Esophagus squamous epithelium (tissue), 5 donors: ENCODE data around the gene PLEKHJ1. TPM values are rescaled to one million over a fixed set of nuclear protein-coding genes. Genes with fewer than 3 reads are reported as not detected.

ENCODE experiments used
- DNase-seq: peaks from one replicate; lab custom pipeline; 2025; lab: John Stamatoyannopoulos, UW
- H3K27ac ChIP-seq, 4 donors: fragments of 200-600 bp; sonication (generic); one replicate each; pipeline ENCODE4 v1.5.1; 2016 to 2019; ENCODE audit warnings: mild to moderate bottlenecking in 1 of 4
- H3K27me3 ChIP-seq, 4 donors: fragments of 200-600 bp; sonication (generic); 1 replicate in 3 of 4; 2 replicates in 1 of 4; pipeline versions ENCODE4 v1.5.1 to v1.6.0; 2017 to 2021; ENCODE audit warnings: antibody characterized with exemption in 1 of 4
- H3K36me3 ChIP-seq, 3 donors: fragments of 200-600 bp; sonication (generic); one replicate each; pipeline ENCODE4 v1.5.1; 2016 to 2019
- H3K4me1 ChIP-seq, 3 donors: fragments of 200-600 bp; sonication (generic); one replicate each; pipeline ENCODE4 v1.5.1; 2017 to 2019
- H3K4me3 ChIP-seq, 4 donors: fragments of 200-600 bp; sonication (generic); 1 replicate in 3 of 4; 2 replicates in 1 of 4; pipeline ENCODE4 v1.5.1; 2016 to 2019; ENCODE audit warnings: mild to moderate bottlenecking in 2 of 4, moderate library complexity in 1 of 4
- H3K9me3 ChIP-seq, 3 donors: fragments of 200-600 bp; sonication (generic); one replicate each; pipeline ENCODE4 v1.5.1; 2016 to 2019
- CTCF ChIP-seq, 6 experiments: fragments of 450-650 bp in 4 of 6; fragments of 200-600 bp in 2 of 6; sonication (generic) in 2 of 6; IDR thresholded peaks; one replicate each; pipeline ENCODE4 v1.5.1; 2016 to 2019; ENCODE audit warnings: antibody characterized with exemption in 6 of 6, mild to moderate bottlenecking in 4 of 6, moderate library complexity in 4 of 6
- POLR2A ChIP-seq, 4 donors: fragments of 450-650 bp; IDR thresholded peaks; one replicate each; pipeline ENCODE4 v1.6.1; 2017; ENCODE audit warnings: antibody characterized with exemption in 4 of 4, mild to moderate bottlenecking in 4 of 4, moderate library complexity in 3 of 4
- WGBS, 2 donors: methylation state at CpG; one replicate each; pipeline ENCODE4 v1.1.5; 2018; 5-methylcytosine and 5-hydroxymethylcytosine counted together
- intact Hi-C: fragments of 100-400 bp; cut with DNase I; formaldehyde crosslinking; loops from one replicate; pipeline ENCODE4 v1.15.0; 2022
- total RNA-seq, 4 donors: library from RNA; depleted of rRNA; stranded (reverse); fragments of >200 nt; gene quantifications; one replicate each; pipeline ENCODE4 v1.1.0, GENCODE V29; 2016
- donor health status: DM: yes; HTN: yes; CAD: no.

The PLEKHJ1 gene
- total RNA-seq, 4 donors from 2014 or later = 44.8 to 56.5 (median 48.8) TPM

- H3K36me3 ChIP-seq = peaks cover 6 to 49% (median 9%) of the 10 kb centered on the region in 3 donors
- no peaks in the 10 kb centered on the region for H3K9me3 ChIP-seq
- 26 to 36% methylated on average over 6 of the region's 6 CpGs for WGBS, 2 donors
- H3K27ac ChIP-seq = peak overlapping the region; percentile 96 to 99 (median 98)
- H3K4me3 ChIP-seq = peak overlapping the region; percentile 79 to 97 (median 86)
- no peak for DNase-seq
- H3K4me1 ChIP-seq = peaks cover 21 to 85% (median 41%) of the 10 kb centered on the region in 3 donors
- no peaks in the 10 kb centered on the region for H3K27me3 ChIP-seq
- intact Hi-C loops = loop anchor here (10.0 kb wide), 1 partner anchor 80 kb away; the partner anchor contains the start of gene AP3D1
- TF ChIP-seq CTCF (IDR thresholded peaks at IDR 0.05) (no peak), POLR2A (IDR thresholded peaks at IDR 0.05) (no peak)
These were observed 1.1 kb downstream of the PLEKHJ1 start for GRCh38 chr19:2234996-2235380.

GRCh38 chr19:2233601-2234280 lies 2.4 kb downstream of the PLEKHJ1 start:
- no peak for TF ChIP-seq POLR2A (IDR thresholded peaks at IDR 0.05)
- TF ChIP-seq CTCF (IDR thresholded peaks at IDR 0.05) = no peak
- intact Hi-C loops = loop anchor here (10.0 kb wide), 1 partner anchor 79 kb away; the partner anchor contains the start of gene AP3D1
- H3K4me1 ChIP-seq = peaks cover 18 to 76% (median 30%) of the 10 kb centered on the region in 3 donors
- WGBS, 2 donors = 79 to 87% methylated on average over 20 to 21 of the region's 25 CpGs
- no peak for DNase-seq
- H3K27me3 ChIP-seq = no peaks in the 10 kb centered on the region
- H3K9me3 ChIP-seq = no peaks in the 10 kb centered on the region
- H3K27ac ChIP-seq = no peak overlapping the region
- no peak overlapping the region for H3K4me3 ChIP-seq
- H3K36me3 ChIP-seq = peaks cover 6 to 62% (median 21%) of the 10 kb centered on the region in 3 donors

GRCh38 chr19:2232286-2233151 lies 3.6 kb downstream of the PLEKHJ1 start:
- Histone ChIP-seq H3K27ac (no peak overlapping the region), H3K9me3 (no peaks in the 10 kb centered on the region), H3K4me3 (no peak overlapping the region), H3K36me3 (peaks cover 7 to 74% (median 28%) of the 10 kb centered on the region in 3 donors), H3K4me1 (peaks cover 10 to 76% (median 18%) of the 10 kb centered on the region in 3 donors), H3K27me3 (no peaks in the 10 kb centered on the region)
- no peak for DNase-seq
- intact Hi-C loops = loop anchor here (10.0 kb wide), 1 partner anchor 78 kb away; the partner anchor contains the start of gene AP3D1
- 74 to 80% methylated on average over 13 of the region's 30 CpGs for WGBS, 2 donors
- no peak for TF ChIP-seq CTCF (IDR thresholded peaks at IDR 0.05)
- no peak for TF ChIP-seq POLR2A (IDR thresholded peaks at IDR 0.05)

- Histone ChIP-seq H3K27me3 (no peaks in the 10 kb centered on the region), H3K4me3 (no peak overlapping the region), H3K27ac (no peak overlapping the region), H3K36me3 (peaks cover 15 to 82% (median 32%) of the 10 kb centered on the region in 3 donors), H3K9me3 (no peaks in the 10 kb centered on the region), H3K4me1 (peaks cover 6 to 77% (median 19%) of the 10 kb centered on the region in 3 donors)
- no peak for DNase-seq
- intact Hi-C loops = loop anchor here (10.0 kb wide), 1 partner anchor 77 kb away; the partner anchor contains the start of gene AP3D1
- no peak for TF ChIP-seq POLR2A (IDR thresholded peaks at IDR 0.05)
- TF ChIP-seq CTCF (IDR thresholded peaks at IDR 0.05) = no peak
- 64 to 72% methylated on average over 5 to 8 of the region's 21 CpGs for WGBS, 2 donors
These were observed 4.4 kb downstream of the PLEKHJ1 start for GRCh38 chr19:2231621-2232221.
